ENCODE results near the gene NNAT.

The NNAT gene

GRCh38 chr20:37566590-37567330 lies 45.7 kb downstream of the NNAT start:
- no peak for DNase-seq (ENCODE audit: low read depth, low spot score)

GRCh38 chr20:37567331-37567665 lies 46.2 kb downstream of the NNAT start:
- no peak for DNase-seq (ENCODE audit: low read depth, low spot score)

GRCh38 chr20:37567671-37568588 lies 46.9 kb downstream of the NNAT start:
- DNase-seq (ENCODE audit: low read depth, low spot score): no peak

GRCh38 chr20:37570419-37570818 lies 49.4 kb downstream of the NNAT start:
- no peak for DNase-seq (ENCODE audit: low read depth, low spot score)

- no peak for DNase-seq (ENCODE audit: low read depth, low spot score)
These were observed 50.0 kb downstream of the NNAT start for GRCh38 chr20:37571033-37571432.

Measured in brain pericyte (primary cell).